ENCODE measurements around the gene PTEN. TPM values are rescaled to one million over a fixed set of nuclear protein-coding genes. Genes with fewer than 3 reads are reported as not detected.

PTEN gene
- total RNA-seq, 1 donor from 2014 or later, result 96.3 TPM

DNA sequence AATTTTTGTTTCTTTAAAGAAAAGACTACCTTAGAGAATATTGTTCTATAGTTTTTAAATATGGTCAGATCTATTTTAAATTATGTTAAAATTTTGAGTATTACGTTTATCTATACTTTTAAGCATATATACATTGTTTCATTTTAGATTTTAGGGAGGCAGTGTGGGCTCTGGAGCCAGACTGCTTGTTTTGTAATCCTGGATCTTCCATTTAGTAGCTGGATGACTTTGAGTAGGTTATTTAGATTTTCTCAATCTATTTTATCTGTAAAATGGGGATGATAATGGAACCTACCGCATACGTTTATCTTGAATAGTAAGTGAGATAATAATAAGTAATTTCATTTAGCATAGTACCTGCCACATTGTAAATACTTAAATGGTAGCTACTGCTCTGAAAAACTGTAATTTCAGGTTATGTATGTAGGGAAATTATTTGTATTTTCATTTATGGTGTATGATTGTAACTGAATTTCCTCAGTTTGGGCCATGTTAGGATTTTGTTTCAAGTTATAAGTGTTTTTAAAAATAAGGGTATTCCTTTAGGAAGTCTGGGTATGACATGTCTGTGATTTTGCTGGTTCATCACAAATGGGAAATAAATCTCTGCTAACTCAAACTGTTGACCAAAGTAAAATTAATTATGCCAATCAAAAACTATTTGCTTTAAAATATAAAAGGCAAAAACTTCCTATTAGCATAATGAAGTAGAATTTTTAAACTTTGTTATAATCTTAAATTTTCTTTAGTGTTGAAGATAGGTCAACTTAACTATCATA lies 6.5 kb downstream of the PTEN start:
- peaks cover 0 to 32% of the 10 kb centered on the region in 2 donors for H3K4me1 ChIP-seq
- H3K36me3 ChIP-seq, result no peaks in the 10 kb centered on the region
- intact Hi-C loops (cut with DNase I), result no loop called here
- H3K4me3 ChIP-seq, result peak overlapping the region; percentile 100
- DNase-seq (ENCODE audit: low spot score in 2 of 2), result no peak
- H3K27ac ChIP-seq, result peak overlapping the region in 1 of 2 donors; percentile 100
- TF ChIP-seq, protein P1, sequence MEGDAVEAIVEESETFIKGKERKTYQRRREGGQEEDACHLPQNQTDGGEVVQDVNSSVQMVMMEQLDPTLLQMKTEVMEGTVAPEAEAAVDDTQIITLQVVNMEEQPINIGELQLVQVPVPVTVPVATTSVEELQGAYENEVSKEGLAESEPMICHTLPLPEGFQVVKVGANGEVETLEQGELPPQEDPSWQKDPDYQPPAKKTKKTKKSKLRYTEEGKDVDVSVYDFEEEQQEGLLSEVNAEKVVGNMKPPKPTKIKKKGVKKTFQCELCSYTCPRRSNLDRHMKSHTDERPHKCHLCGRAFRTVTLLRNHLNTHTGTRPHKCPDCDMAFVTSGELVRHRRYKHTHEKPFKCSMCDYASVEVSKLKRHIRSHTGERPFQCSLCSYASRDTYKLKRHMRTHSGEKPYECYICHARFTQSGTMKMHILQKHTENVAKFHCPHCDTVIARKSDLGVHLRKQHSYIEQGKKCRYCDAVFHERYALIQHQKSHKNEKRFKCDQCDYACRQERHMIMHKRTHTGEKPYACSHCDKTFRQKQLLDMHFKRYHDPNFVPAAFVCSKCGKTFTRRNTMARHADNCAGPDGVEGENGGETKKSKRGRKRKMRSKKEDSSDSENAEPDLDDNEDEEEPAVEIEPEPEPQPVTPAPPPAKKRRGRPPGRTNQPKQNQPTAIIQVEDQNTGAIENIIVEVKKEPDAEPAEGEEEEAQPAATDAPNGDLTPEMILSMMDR (IDR thresholded peaks at IDR 0.05), result no peak
- H3K27me3 ChIP-seq, result no peaks in the 10 kb centered on the region
- H3K9me3 ChIP-seq, result no peaks in the 10 kb centered on the region

DNA sequence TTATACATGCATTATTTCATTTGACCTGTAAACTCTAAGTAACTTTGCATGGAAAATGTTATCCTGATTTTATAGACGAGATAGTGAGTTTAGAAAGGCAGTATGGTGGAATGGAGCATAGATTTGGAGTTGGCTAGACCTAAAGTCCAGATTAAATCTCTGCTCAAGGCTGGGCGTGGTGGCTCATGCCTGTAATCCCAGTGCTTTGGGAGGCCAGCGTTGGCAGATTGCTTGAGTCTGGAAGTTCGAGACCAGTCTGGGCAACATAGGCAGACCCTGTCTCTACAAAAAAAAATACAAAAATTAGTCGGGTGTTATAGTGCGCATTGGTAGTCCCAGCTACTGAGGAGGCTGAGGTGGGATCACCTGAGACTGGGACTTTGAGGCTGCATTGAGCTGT lies 9.4 kb downstream of the PTEN start:
- H3K4me1 ChIP-seq, result peaks cover 0 to 52% of the 10 kb centered on the region in 2 donors

DNA sequence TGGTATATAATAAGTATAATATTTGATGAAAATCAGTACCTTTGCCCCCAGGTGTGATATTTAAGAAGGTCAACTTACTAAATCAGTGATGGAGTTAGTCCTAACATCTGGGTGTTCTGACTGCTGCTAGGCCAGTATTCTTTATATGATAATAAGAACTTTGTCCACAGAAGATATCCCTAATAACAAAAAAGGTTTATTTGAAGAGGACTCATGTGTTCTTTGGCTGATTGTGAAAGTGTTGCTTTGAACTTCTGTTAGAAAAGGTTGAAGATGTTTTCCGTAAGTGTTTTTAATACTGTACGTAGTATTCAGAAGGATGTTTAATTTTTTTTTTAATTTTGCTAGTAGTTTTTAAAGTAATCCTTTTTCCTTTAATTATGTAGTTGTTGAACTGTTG lies 10.2 kb downstream of the PTEN start:
- peak overlapping the region; percentile 11 to 24 for H3K4me3 ChIP-seq
- no peaks in the 10 kb centered on the region for H3K9me3 ChIP-seq
- H3K4me1 ChIP-seq, result peaks cover 0 to 54% of the 10 kb centered on the region in 2 donors
- DNase-seq (ENCODE audit: low spot score in 2 of 2), result no peak
- intact Hi-C loops (cut with DNase I), result no loop called here
- no peaks in the 10 kb centered on the region for H3K27me3 ChIP-seq
- TF ChIP-seq, protein P1 (IDR thresholded peaks at IDR 0.05), result no peak
- no peaks in the 10 kb centered on the region for H3K36me3 ChIP-seq
- no peak overlapping the region for H3K27ac ChIP-seq

More for the DNA sequence above, 9.4 kb downstream of the PTEN start:
- H3K27me3 ChIP-seq, result no peaks in the 10 kb centered on the region
- TF ChIP-seq, protein P1 (IDR thresholded peaks at IDR 0.05), result no peak
- no peaks in the 10 kb centered on the region for H3K9me3 ChIP-seq
- no peak overlapping the region for H3K4me3 ChIP-seq
- intact Hi-C loops (cut with DNase I), result no loop called here
- H3K27ac ChIP-seq, result no peak overlapping the region
- H3K36me3 ChIP-seq, result no peaks in the 10 kb centered on the region
- no peak for DNase-seq (ENCODE audit: low spot score in 2 of 2)

DNA sequence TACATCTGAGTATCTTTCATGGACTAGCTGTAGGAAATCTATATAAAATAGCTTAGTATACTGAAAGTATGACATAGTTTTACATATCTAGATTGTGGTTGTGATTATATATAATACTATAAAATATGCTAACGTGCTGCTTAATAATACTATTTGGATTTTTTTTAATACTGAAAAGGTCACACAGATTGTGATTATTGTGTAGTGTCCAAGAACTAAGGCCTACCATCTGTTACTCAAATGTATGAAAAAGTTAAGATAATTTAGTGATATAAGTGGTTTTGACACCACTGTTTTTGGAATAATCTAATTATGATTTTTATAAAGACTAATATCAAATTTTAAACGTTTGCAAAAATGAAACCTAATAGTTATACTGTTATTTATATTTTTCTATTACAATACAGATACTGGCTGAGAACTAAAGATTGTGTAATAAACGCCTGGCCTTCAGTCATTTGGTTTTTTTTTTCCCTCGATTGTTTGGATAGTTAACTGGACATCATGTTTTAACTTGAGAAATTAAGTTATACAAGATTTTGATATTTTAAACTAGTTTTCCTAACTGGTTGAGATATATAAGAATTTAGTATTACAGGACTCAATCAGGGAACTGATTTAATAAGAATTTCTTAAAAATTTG lies 12.6 kb downstream of the PTEN start:
- peaks cover 0 to 56% of the 10 kb centered on the region in 2 donors for H3K4me1 ChIP-seq
- DNase-seq (ENCODE audit: low spot score in 2 of 2), result no peak
- no peak overlapping the region for H3K4me3 ChIP-seq
- H3K27ac ChIP-seq, result no peak overlapping the region
- no peaks in the 10 kb centered on the region for H3K9me3 ChIP-seq
- no peaks in the 10 kb centered on the region for H3K27me3 ChIP-seq
- TF ChIP-seq, protein P1 (IDR thresholded peaks at IDR 0.05), result no peak
- H3K36me3 ChIP-seq, result no peaks in the 10 kb centered on the region
- intact Hi-C loops (cut with DNase I), result no loop called here

DNA sequence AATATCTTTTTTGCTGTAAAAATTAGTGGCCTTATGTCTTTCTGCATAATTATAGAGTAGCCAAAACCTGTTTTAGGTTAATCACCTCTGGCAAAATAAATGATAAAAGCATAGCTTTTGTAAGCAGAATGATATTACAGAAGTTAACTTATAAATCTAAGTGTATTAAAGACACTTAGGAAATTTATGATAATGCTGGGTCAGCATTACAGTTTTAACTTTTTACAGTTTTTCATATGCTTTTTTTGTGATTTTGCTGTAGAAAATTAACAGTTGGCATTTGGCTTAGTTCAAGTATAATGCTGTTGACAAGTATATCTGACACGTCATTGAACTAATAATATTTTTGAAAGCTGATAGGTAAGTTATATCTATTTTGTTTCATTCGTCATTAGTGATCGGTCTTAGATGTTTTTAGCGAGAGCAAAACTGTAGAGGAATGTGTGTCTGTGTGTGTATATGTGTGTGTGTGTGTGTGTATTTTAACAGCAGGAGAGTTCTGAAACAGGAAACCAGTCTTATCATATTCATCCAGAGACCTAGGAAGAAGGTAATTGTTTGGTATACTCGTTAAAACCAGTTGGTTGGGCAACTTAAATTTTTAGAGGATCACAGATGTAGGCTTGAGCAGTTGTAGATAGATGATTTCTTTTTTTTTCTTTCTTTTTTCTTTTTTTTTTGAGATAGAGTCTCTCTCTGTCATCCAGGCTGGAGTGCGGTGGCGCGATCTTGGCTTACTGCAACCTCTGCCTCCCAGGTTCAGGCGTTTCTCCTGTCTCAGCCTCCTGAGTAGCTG lies 15.4 kb downstream of the PTEN start:
- Histone ChIP-seq H3K4me1 (peaks cover 0 to 51% of the 10 kb centered on the region in 2 donors), H3K36me3 (no peaks in the 10 kb centered on the region), H3K9me3 (no peaks in the 10 kb centered on the region), H3K27me3 (no peaks in the 10 kb centered on the region), H3K4me3 (no peak overlapping the region), H3K27ac (no peak overlapping the region)
- TF ChIP-seq, protein P1 (IDR thresholded peaks at IDR 0.05), result no peak
- no peak for DNase-seq (ENCODE audit: low spot score in 2 of 2)
- intact Hi-C loops (cut with DNase I), result no loop called here

Data from ascending aorta (tissue), 2 donors.